ENCODE data around the gene CAMTA1.

GRCh38 chr1:6982860-6983259 lies 197.6 kb downstream of the CAMTA1 start:
- TF ChIP-seq CTCF (IDR thresholded peaks at IDR 0.05) (no peak), EZH2phosphoT487 (IDR thresholded peaks at IDR 0.05) (no peak), EZH2 (IDR thresholded peaks at IDR 0.05) (no peak)

Measured in neural progenitor cell (in vitro differentiated cells).